ENCODE results near the gene EPS8L2.
A peak's percentile ranks its signal among the peaks of the same experiment; 100 is the strongest.
"Not testable (repeated sequence)": the region's sequence is repeated elsewhere in the genome, so short reads cannot be mapped to it uniquely, and the experiment has no call there.

Gene EPS8L2

DNA sequence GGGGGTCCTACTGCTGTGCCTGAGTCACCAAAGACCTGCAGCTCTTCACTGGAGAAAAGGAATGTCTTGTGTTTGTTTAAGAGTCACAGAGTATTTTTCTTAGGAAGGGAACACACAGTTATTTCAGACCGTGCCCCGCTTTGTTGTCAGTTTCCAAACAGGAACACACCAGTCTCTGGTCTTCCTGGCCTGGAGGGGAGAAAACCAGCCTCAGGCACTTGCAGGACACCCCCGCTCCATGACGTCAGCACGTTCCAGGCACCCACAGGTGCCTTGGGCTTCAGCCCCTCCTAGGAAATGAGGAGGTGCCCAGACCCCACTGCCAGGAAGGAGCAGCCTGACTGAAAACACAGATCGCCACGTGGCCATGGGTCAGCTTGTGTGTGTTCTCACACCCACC lies 16.4 kb upstream of the EPS8L2 start:
- WGBS, 2 experiments = 93 to 95% methylated on average over 7 of the region's 7 CpGs
- Histone ChIP-seq H3K9me3 (ENCODE audit: control insufficient read depth, low read length) (no peaks in the 10 kb centered on the region), H3K27me3 (ENCODE audit: control insufficient read depth, insufficient read depth, low read length, poor library complexity, severe bottlenecking) (no peaks in the 10 kb centered on the region), H3K4me3 (ENCODE audit: insufficient read depth, low read depth, low read length) (no peak overlapping the region), H3K27ac (ENCODE audit: insufficient read depth, low read depth, low read length, poor library complexity, severe bottlenecking) (no peak overlapping the region), H3K36me3 (ENCODE audit: control insufficient read depth, insufficient read depth, low read length) (peaks cover 30% of the 10 kb centered on the region), H3K4me1 (ENCODE audit: control insufficient read depth, insufficient read depth, low read length) (peaks cover 16% of the 10 kb centered on the region)

DNA sequence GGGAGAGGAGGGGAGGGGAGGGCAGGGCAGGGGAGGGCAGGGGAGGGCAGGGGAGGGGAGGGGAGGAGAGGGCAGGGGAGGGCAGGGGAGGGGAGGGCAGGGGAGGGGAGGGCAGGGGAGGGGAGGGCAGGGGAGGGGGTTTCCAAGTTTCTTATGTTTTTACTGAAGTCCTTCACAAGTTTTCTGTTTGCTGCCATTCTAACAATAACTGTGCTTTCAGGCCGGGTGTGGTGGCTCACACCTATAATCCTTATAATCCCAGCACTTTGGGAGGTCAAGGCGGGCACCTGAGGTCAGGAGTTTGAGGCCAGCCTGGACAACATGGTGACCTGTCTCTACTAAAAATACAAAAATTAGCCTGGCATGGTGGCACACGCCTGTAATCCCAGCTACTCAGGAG lies 15.8 kb upstream of the EPS8L2 start:
- not testable (repeated sequence) for H3K9me3 ChIP-seq (ENCODE audit: control insufficient read depth, low read length); H3K4me3 ChIP-seq (ENCODE audit: insufficient read depth, low read depth, low read length); H3K27ac ChIP-seq (ENCODE audit: insufficient read depth, low read depth, low read length, poor library complexity, severe bottlenecking); H3K27me3 ChIP-seq (ENCODE audit: control insufficient read depth, insufficient read depth, low read length, poor library complexity, severe bottlenecking)
- 93 to 94% methylated on average over 3 of the region's 3 CpGs for WGBS, 2 experiments
- peaks cover 29% of the 10 kb centered on the region for H3K36me3 ChIP-seq (ENCODE audit: control insufficient read depth, insufficient read depth, low read length)
- peaks cover 16% of the 10 kb centered on the region for H3K4me1 ChIP-seq (ENCODE audit: control insufficient read depth, insufficient read depth, low read length)

DNA sequence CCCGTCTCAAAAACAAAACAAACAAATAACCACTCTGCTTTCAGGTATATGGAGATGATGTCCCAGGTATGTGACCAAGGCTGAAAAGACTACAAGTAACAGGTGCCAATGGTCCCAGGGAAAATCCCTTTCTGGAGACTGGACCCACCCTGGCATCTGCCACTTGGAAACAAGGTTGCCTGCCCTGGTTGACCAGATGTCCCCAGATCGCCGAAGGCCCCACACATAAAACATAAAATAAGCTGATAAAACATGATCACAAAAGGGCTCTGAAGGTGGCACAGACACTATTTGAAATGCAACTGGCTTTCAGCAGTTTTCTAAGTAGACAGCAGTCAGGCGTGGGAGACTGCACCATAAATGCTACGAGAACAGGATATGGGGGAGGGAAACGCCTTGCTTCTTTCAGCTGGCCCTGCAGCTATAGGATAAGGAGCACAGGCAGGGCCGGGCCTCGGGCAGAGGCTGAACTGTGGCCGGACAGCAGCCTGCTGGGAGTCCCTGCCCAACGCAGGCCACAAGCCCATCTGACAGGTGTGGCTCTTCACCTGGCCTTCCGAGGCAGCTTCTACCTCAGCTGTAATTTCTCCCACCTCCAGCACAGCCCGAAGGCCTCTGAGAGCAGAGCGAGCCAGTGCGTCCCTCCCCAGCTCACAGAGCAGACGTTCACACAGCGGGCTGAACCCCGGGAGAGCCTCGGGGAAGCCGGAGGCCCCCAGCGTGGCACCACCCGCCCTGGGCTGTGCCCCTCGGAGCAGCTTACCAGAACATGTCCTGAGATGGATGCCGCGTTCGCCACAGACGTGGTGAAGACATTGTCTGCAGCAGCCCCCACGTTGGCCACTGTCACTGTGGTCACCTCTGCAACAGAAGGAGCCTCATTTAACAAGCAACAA lies 15.0 kb upstream of the EPS8L2 start:
- Histone ChIP-seq H3K4me1 (ENCODE audit: control insufficient read depth, insufficient read depth, low read length) (peaks cover 16% of the 10 kb centered on the region), H3K27ac (ENCODE audit: insufficient read depth, low read depth, low read length, poor library complexity, severe bottlenecking) (no peak overlapping the region), H3K4me3 (ENCODE audit: insufficient read depth, low read depth, low read length) (no peak overlapping the region), H3K36me3 (ENCODE audit: control insufficient read depth, insufficient read depth, low read length) (peaks cover 25% of the 10 kb centered on the region), H3K27me3 (ENCODE audit: control insufficient read depth, insufficient read depth, low read length, poor library complexity, severe bottlenecking) (no peaks in the 10 kb centered on the region), H3K9me3 (ENCODE audit: control insufficient read depth, low read length) (no peaks in the 10 kb centered on the region)
- WGBS, 2 experiments = 91% methylated on average over 27 of the region's 27 CpGs

DNA sequence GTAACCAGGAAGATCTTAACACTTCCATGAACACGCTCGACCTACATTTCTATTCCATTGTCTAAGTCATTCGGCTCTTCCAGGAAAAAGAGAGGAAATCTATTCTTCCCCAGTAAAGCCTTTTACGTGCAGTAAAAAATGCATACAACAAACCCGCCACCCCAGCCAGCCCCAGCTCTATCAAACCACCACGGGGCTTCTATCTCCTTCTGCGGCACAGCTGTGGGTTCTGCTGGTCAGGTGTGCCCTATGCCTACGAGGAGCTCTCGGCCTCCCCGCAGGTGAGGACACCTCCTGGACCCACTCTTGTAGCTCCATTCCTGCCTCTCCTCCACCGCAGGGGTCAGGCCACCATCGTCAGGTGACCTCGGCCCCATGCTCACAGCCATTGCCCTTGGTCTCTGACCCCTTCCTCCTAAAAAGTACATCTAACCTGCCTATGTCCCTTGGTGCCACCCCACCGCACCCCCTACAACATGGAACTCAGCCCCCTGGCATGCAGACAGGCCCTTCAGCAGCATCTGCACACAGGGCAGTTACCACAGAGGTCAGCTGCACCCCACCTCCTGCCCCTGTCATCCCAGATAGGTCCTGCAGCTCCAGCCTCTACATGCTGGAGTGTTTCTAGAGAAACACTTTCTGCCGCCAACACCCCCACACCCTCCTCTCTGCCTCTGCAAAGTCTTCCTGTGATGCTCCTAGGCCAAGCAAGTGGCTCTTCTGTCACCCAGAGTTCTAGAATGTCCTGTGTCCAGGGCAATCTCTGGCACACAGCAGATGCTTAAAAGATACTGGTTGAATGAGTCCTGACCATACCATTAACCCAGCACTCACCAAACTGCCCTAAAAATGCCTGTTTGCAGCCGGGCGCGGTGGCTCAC lies 14.1 kb upstream of the EPS8L2 start:
- WGBS, 2 experiments = 92 to 93% methylated on average over 18 of the region's 18 CpGs
- H3K4me3 ChIP-seq (ENCODE audit: insufficient read depth, low read depth, low read length) = no peak overlapping the region

DNA sequence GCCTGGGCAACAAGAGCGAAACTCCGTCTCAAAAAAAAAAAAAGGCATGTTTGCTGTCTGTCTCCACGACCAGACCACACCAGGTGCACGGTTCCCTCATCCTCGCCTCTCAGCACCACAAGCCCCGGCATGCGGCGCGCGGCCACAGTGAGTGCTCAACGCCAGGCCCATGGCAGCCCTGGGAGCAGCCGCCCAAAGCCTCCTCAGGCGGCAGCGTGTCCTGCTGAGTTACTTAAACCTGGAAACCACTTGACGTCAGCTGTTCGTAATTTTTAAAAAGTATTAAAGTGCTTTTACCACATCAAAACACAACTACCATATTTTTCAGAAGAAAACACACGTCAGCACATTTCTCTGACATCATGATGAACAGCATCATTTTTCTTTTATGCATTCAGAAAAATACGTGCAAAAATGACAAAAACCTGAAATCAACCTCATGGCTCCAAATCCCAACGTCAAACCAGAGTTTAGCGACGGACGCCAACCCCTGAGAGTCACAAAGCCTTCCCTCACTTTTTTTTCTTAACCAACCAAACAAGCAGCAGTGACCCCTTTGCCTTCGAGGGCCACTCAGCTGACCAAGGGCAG lies 13.1 kb upstream of the EPS8L2 start:
- H3K4me3 ChIP-seq (ENCODE audit: insufficient read depth, low read depth, low read length) = peak overlapping the region; percentile 99

More for the DNA sequence above, 14.1 kb upstream of the EPS8L2 start:
- no peak overlapping the region for H3K27ac ChIP-seq (ENCODE audit: insufficient read depth, low read depth, low read length, poor library complexity, severe bottlenecking)
- peaks cover 18% of the 10 kb centered on the region for H3K36me3 ChIP-seq (ENCODE audit: control insufficient read depth, insufficient read depth, low read length)
- H3K9me3 ChIP-seq (ENCODE audit: control insufficient read depth, low read length) = no peaks in the 10 kb centered on the region
- H3K27me3 ChIP-seq (ENCODE audit: control insufficient read depth, insufficient read depth, low read length, poor library complexity, severe bottlenecking) = no peaks in the 10 kb centered on the region
- H3K4me1 ChIP-seq (ENCODE audit: control insufficient read depth, insufficient read depth, low read length) = peaks cover 16% of the 10 kb centered on the region

DNA sequence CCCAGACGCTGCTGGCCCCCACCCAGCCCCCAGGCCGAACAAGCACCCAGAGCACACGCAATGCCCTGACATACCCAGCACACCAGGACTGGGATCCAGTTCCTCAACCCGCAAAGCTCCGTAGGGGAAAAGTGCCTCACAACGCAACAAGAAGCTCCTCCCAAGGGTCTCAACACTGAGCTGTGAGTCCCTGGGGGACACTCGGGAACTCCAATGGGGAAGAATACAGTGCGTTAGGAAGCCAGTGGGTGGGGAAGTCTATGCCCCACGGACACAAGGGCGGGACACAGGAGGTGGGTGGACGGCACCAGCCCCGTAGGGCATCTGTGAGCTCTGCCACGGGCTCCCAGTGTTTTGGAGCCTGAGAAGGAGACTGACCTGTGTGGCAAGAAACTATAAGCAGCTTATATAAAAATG lies 12.6 kb upstream of the EPS8L2 start:
- Histone ChIP-seq H3K27ac (ENCODE audit: insufficient read depth, low read depth, low read length, poor library complexity, severe bottlenecking) (no peak overlapping the region), H3K4me3 (ENCODE audit: insufficient read depth, low read depth, low read length) (peak overlapping the region; percentile 99)

More for the DNA sequence above, 13.1 kb upstream of the EPS8L2 start:
- Histone ChIP-seq H3K9me3 (ENCODE audit: control insufficient read depth, low read length) (no peaks in the 10 kb centered on the region), H3K27me3 (ENCODE audit: control insufficient read depth, insufficient read depth, low read length, poor library complexity, severe bottlenecking) (no peaks in the 10 kb centered on the region), H3K4me1 (ENCODE audit: control insufficient read depth, insufficient read depth, low read length) (peaks cover 16% of the 10 kb centered on the region), H3K36me3 (ENCODE audit: control insufficient read depth, insufficient read depth, low read length) (peaks cover 9% of the 10 kb centered on the region), H3K27ac (ENCODE audit: insufficient read depth, low read depth, low read length, poor library complexity, severe bottlenecking) (no peak overlapping the region)
- 90 to 91% methylated on average over 23 of the region's 23 CpGs for WGBS, 2 experiments

DNA sequence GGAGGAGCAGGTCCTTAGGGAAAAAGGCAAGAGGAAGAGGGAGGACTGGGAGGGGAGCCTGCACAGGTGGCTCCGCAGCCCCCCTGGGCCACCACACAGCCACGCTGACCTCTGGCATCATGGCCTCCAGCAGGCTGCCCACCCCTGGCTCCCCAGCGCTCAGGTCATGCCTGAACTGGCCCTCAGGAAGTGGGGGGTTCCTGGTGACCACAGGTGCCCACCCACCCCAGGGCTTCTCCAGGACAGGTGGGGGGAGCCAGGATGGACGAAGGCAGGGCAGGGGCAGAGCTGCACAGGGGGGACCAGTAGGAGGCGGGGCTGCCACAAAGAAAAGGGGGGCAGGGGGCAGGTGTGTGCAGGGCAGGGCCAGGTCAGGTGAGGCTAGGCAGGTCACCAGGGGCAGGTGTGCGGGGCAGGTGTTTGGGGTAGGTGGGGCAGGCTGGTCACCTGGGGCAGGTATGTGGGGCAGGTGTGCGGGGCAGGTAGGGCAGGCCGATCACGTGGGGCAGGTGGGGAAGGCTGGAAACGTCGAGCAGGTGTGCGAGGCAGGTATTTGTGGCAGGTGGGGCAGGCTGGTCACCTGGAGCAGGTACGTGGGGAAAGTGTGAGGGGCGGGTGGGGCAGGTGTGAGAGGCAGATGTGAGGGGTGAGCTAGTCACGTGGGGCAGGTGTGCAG lies 12.0 kb upstream of the EPS8L2 start:
- no peaks in the 10 kb centered on the region for H3K9me3 ChIP-seq (ENCODE audit: control insufficient read depth, low read length)
- H3K4me1 ChIP-seq (ENCODE audit: control insufficient read depth, insufficient read depth, low read length) = peaks cover 16% of the 10 kb centered on the region
- 79 to 80% methylated on average over 15 of the region's 15 CpGs for WGBS, 2 experiments
- H3K27ac ChIP-seq (ENCODE audit: insufficient read depth, low read depth, low read length, poor library complexity, severe bottlenecking) = no peak overlapping the region
- peaks cover 3% of the 10 kb centered on the region for H3K36me3 ChIP-seq (ENCODE audit: control insufficient read depth, insufficient read depth, low read length)
- H3K27me3 ChIP-seq (ENCODE audit: control insufficient read depth, insufficient read depth, low read length, poor library complexity, severe bottlenecking) = no peaks in the 10 kb centered on the region
- peak overlapping the region; percentile 99 for H3K4me3 ChIP-seq (ENCODE audit: insufficient read depth, low read depth, low read length)

More for the DNA sequence above, 12.6 kb upstream of the EPS8L2 start:
- H3K36me3 ChIP-seq (ENCODE audit: control insufficient read depth, insufficient read depth, low read length) = peaks cover 4% of the 10 kb centered on the region
- H3K27me3 ChIP-seq (ENCODE audit: control insufficient read depth, insufficient read depth, low read length, poor library complexity, severe bottlenecking) = no peaks in the 10 kb centered on the region
- no peaks in the 10 kb centered on the region for H3K9me3 ChIP-seq (ENCODE audit: control insufficient read depth, low read length)
- H3K4me1 ChIP-seq (ENCODE audit: control insufficient read depth, insufficient read depth, low read length) = peaks cover 16% of the 10 kb centered on the region
- 66 to 71% methylated on average over 13 of the region's 13 CpGs for WGBS, 2 experiments

DNA sequence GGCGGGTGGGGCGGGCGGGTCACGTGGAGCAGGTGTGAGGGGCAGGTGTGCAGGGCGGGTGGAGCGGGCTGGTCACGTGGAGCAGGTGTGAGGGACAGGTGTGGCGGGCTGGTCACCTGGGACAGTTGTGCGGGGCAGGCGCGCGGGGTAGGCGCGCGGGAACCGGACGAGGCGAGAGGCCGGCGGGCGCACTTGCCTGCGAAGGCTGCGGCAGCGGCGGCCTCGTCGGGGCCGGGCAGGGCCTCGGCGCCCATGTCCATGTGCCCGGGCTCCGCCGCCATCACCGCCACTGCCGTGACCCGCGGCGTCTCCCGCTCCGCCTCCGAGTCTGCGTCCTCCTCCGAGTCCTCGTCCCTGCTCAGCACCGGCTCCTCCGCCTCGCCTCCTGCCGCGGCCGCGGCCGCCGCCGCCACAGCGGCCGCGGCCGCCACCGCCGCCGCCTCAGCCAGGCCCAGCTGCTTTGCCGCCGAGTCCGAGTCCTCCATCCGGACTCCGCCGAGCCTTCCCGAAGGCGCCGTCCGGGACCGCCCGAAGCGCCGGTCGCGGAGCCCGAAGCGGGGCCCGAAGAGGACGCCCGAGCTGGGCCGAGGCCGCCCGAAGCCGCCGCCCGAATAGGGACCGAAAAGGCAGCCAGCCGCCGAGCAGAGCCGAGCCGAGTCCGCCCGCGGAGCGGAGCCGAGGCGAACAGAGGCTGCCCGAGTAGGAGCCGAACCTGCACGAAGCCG lies 11.3 kb upstream of the EPS8L2 start, which contains the start of gene DEAF1:
Gene DEAF1, minus strand, starts transcription at position 660 of the 725 bp plus-strand sequence. Its CDS starts 175 bp downstream, at position 485.
- Histone ChIP-seq H3K36me3 (ENCODE audit: control insufficient read depth, insufficient read depth, low read length) (peaks cover 3% of the 10 kb centered on the region), H3K27me3 (ENCODE audit: control insufficient read depth, insufficient read depth, low read length, poor library complexity, severe bottlenecking) (no peaks in the 10 kb centered on the region), H3K4me1 (ENCODE audit: control insufficient read depth, insufficient read depth, low read length) (peaks cover 16% of the 10 kb centered on the region), H3K4me3 (ENCODE audit: insufficient read depth, low read depth, low read length) (peak within 1 kb of the TSS; percentile 99), H3K9me3 (ENCODE audit: control insufficient read depth, low read length) (no peaks in the 10 kb centered on the region), H3K27ac (ENCODE audit: insufficient read depth, low read depth, low read length, poor library complexity, severe bottlenecking) (peak within 1 kb of the TSS; percentile 98)
- 6 to 7% methylated on average over 103 of the region's 103 CpGs for WGBS, 2 experiments

DNA sequence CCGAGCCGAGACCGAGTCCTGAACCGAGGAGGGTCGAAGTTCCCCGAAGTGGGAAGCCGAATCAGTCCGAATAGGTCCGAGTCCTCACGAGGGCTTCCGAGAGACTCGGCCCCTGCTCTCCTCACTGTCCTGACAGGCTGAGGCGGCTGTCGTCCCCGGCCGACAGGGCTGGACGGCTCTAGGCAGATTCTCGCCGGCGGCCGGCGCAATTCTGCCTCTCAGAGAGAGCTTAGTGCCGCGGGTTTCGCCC lies 10.8 kb upstream of the EPS8L2 start:
- H3K27ac ChIP-seq (ENCODE audit: insufficient read depth, low read depth, low read length, poor library complexity, severe bottlenecking) = peak overlapping the region; percentile 98
- no peaks in the 10 kb centered on the region for H3K9me3 ChIP-seq (ENCODE audit: control insufficient read depth, low read length)
- H3K4me3 ChIP-seq (ENCODE audit: insufficient read depth, low read depth, low read length) = peak overlapping the region; percentile 99
- H3K4me1 ChIP-seq (ENCODE audit: control insufficient read depth, insufficient read depth, low read length) = peaks cover 16% of the 10 kb centered on the region
- peaks cover 3% of the 10 kb centered on the region for H3K36me3 ChIP-seq (ENCODE audit: control insufficient read depth, insufficient read depth, low read length)
- no peaks in the 10 kb centered on the region for H3K27me3 ChIP-seq (ENCODE audit: control insufficient read depth, insufficient read depth, low read length, poor library complexity, severe bottlenecking)
- WGBS, 2 experiments = 0% methylated on average over 25 of the region's 25 CpGs
